Activated CD4-positive, alpha-beta T cell treated with anti-CD3 and anti-CD28 coated beads, Interleukin-2, amount 50 U/mL, for 4 hours (primary cell): ENCODE measurements around the gene TMEM33.
A peak's percentile ranks its signal among the peaks of the same experiment; 100 is the strongest.
"Not testable (repeated sequence)": the region's sequence is repeated elsewhere in the genome, so short reads cannot be mapped to it uniquely, and the experiment has no call there.

Experiments used
- DNase-seq, 2 experiments: peaks; one replicate each; pipeline ENCODE4 v3.0.0-alpha.2; 2020

The TMEM33 gene

GRCh38 chr4:41934901-41935651, at the start of gene TMEM33:
Gene TMEM33 (plus strand): TSS chr4:41935429. CDS start chr4:41935485, 56 bp downstream.
- DNase-seq, result peak; percentile 71 to 75

GRCh38 chr4:41885456-41885855, 49.8 kb upstream of the TMEM33 start:
- DNase-seq, result no peak

GRCh38 chr4:41887277-41887676, 48.0 kb upstream of the TMEM33 start:
- no peak for DNase-seq

- DNase-seq, result peak; percentile 15 to 32
These were observed 47.2 kb upstream of the TMEM33 start for GRCh38 chr4:41887821-41888686.

- DNase-seq, result no peak
These were observed 46.5 kb upstream of the TMEM33 start for GRCh38 chr4:41888687-41889074.

- DNase-seq, result no peak
These were observed 45.9 kb upstream of the TMEM33 start for GRCh38 chr4:41889317-41889716.

- DNase-seq, result no peak
These were observed 45.1 kb upstream of the TMEM33 start for GRCh38 chr4:41890085-41890484.

- DNase-seq, result no peak
These were observed 38.6 kb upstream of the TMEM33 start for GRCh38 chr4:41896648-41897047.

GRCh38 chr4:41897698-41898097, 37.5 kb upstream of the TMEM33 start:
- no peak for DNase-seq

- not testable (repeated sequence) for DNase-seq
These were observed 26.1 kb upstream of the TMEM33 start for GRCh38 chr4:41909136-41909535.

- DNase-seq, result no peak
These were observed 22.7 kb upstream of the TMEM33 start for GRCh38 chr4:41912546-41912945.

- no peak for DNase-seq
These were observed 21.7 kb upstream of the TMEM33 start for GRCh38 chr4:41913509-41913908.

- no peak for DNase-seq
These were observed 17.0 kb upstream of the TMEM33 start for GRCh38 chr4:41918278-41918677.

GRCh38 chr4:41920416-41920815, 14.8 kb upstream of the TMEM33 start:
- DNase-seq, result not testable (repeated sequence)

- no peak for DNase-seq
These were observed 13.8 kb upstream of the TMEM33 start for GRCh38 chr4:41921476-41921875.

GRCh38 chr4:41927796-41928499, 7.3 kb upstream of the TMEM33 start:
- DNase-seq, result no peak

- DNase-seq, result no peak
These were observed 4.9 kb upstream of the TMEM33 start for GRCh38 chr4:41930139-41930831.

- DNase-seq, result no peak
These were observed 2.2 kb upstream of the TMEM33 start for GRCh38 chr4:41932988-41933387.

GRCh38 chr4:41933997-41934503, 1.2 kb upstream of the TMEM33 start:
- DNase-seq, result no peak

GRCh38 chr4:41934514-41934900, 722 bp upstream of the TMEM33 start:
- no peak for DNase-seq

GRCh38 chr4:41935652-41936021, 408 bp downstream of the TMEM33 start:
- DNase-seq, result peak; percentile 32 to 35

- no peak for DNase-seq
These were observed 3.9 kb downstream of the TMEM33 start for GRCh38 chr4:41939016-41939626.
